Prostate gland (tissue), 2 donors: ENCODE data around the gene CEACAM6. TPM values are rescaled to one million over a fixed set of nuclear protein-coding genes. Genes with fewer than 3 reads are reported as not detected.

Source experiments
- DNase-seq: peaks from one replicate; pipeline ENCODE4 v3.0.0-alpha.2; 2019; ENCODE audit warnings: low spot score
- H3K27ac ChIP-seq, 2 donors: fragments of 200-600 bp; sonication (generic); 2 replicates each; pipeline ENCODE4 v1.5.1; 2017 to 2019
- H3K27me3 ChIP-seq: fragments of 200-600 bp; sonication (generic); replicated peaks from 2 replicates; pipeline ENCODE4 v1.5.1; 2019; ENCODE audit not compliant: insufficient read depth
- H3K36me3 ChIP-seq, 2 donors: fragments of 200-600 bp; sonication (generic); 1 replicate in 1 of 2; 2 replicates in 1 of 2; pipeline versions ENCODE4 v1.5.1 to v1.8.1; 2017 to 2019
- H3K4me1 ChIP-seq: fragments of 200-600 bp; sonication (generic); replicated peaks from 2 replicates; pipeline ENCODE4 v1.5.1; 2019
- H3K4me3 ChIP-seq, 2 donors: fragments of 200-600 bp; sonication (generic); 2 replicates each; pipeline ENCODE4 v1.5.1; 2017 to 2019
- H3K9me3 ChIP-seq: fragments of 200-600 bp; sonication (generic); 2 replicates; pipeline ENCODE4 v1.5.1; 2017
- CTCF ChIP-seq, 4 experiments: fragments of 200-600 bp in 2 of 4; fragments of 450-650 bp in 2 of 4; sonication (generic) in 2 of 4; IDR thresholded peaks; 1 replicate in 3 of 4; 2 replicates in 1 of 4; pipeline ENCODE4 v1.5.1; 2016 to 2019; ENCODE audit warnings: antibody characterized with exemption in 4 of 4, mild to moderate bottlenecking in 2 of 4, moderate library complexity in 2 of 4
- POLR2A ChIP-seq: fragments of 450-650 bp; IDR thresholded peaks from one replicate; pipeline ENCODE4 v1.6.1; 2016; ENCODE audit warnings: antibody characterized with exemption, mild to moderate bottlenecking
- POLR2AphosphoS5 ChIP-seq: sonication (generic); formaldehyde crosslinking; IDR thresholded peaks from one replicate; pipeline ENCODE4 v1.6.1; 2017; ENCODE audit warnings: antibody characterized with exemption
- WGBS: methylation state at CpG from one replicate; pipeline ENCODE4 v1.1.5; 2018; 5-methylcytosine and 5-hydroxymethylcytosine counted together
- intact Hi-C: fragments of 100-400 bp; cut with DNase I; formaldehyde crosslinking; loops from one replicate; pipeline ENCODE4 v1.14.2; 2022
- total RNA-seq, 2 donors: library from RNA; depleted of rRNA; stranded (reverse); fragments of >200 nt; gene quantifications; one replicate each; pipeline ENCODE4 v1.1.0, GENCODE V29; 2016

The CEACAM6 gene
- total RNA-seq, 2 donors from 2014 or later, result 2.5 to 6.3 TPM

- 26% methylated on average over 2 of the region's 2 CpGs for WGBS
- H3K4me3 ChIP-seq, result no peak overlapping the region
- no peaks in the 10 kb centered on the region for H3K36me3 ChIP-seq
- intact Hi-C loops, result no loop called here
- H3K4me1 ChIP-seq, result no peaks in the 10 kb centered on the region
- no peaks in the 10 kb centered on the region for H3K9me3 ChIP-seq
- TF ChIP-seq CTCF (IDR thresholded peaks at IDR 0.05), result no peak
- TF ChIP-seq POLR2AphosphoS5, result peak; percentile 15
- no peak for TF ChIP-seq POLR2A
- no peaks in the 10 kb centered on the region for H3K27me3 ChIP-seq
- no peak overlapping the region for H3K27ac ChIP-seq
- no peak for DNase-seq
These were observed 46.5 kb downstream of the CEACAM6 start for GRCh38 chr19:41801792-41802211.

GRCh38 chr19:41802770-41803169 lies 47.4 kb downstream of the CEACAM6 start:
- Histone ChIP-seq H3K9me3 (no peaks in the 10 kb centered on the region), H3K4me1 (no peaks in the 10 kb centered on the region), H3K36me3 (no peaks in the 10 kb centered on the region), H3K27ac (no peak overlapping the region), H3K4me3 (no peak overlapping the region), H3K27me3 (no peaks in the 10 kb centered on the region)
- intact Hi-C loops, result no loop called here
- WGBS, result 86% methylated on average over 2 of the region's 2 CpGs
- no peak for DNase-seq
- no peak for TF ChIP-seq POLR2AphosphoS5
- TF ChIP-seq CTCF (IDR thresholded peaks at IDR 0.05), result no peak
- no peak for TF ChIP-seq POLR2A

- H3K4me1 ChIP-seq, result no peaks in the 10 kb centered on the region
- 94% methylated on average over 3 of the region's 3 CpGs for WGBS
- TF ChIP-seq POLR2AphosphoS5, result no peak
- TF ChIP-seq CTCF (IDR thresholded peaks at IDR 0.05), result no peak
- TF ChIP-seq POLR2A, result no peak
- DNase-seq, result no peak
- H3K27ac ChIP-seq, result no peak overlapping the region
- intact Hi-C loops, result no loop called here
- no peak overlapping the region for H3K4me3 ChIP-seq
- H3K36me3 ChIP-seq, result no peaks in the 10 kb centered on the region
- no peaks in the 10 kb centered on the region for H3K27me3 ChIP-seq
- H3K9me3 ChIP-seq, result no peaks in the 10 kb centered on the region
These were observed 49.0 kb downstream of the CEACAM6 start for GRCh38 chr19:41804336-41804735.

GRCh38 chr19:41807176-41807575 lies 51.8 kb downstream of the CEACAM6 start:
- H3K4me1 ChIP-seq, result no peaks in the 10 kb centered on the region
- H3K27me3 ChIP-seq, result no peaks in the 10 kb centered on the region
- intact Hi-C loops, result no loop called here
- TF ChIP-seq POLR2AphosphoS5 (no peak), POLR2A (no peak), CTCF (IDR thresholded peaks at IDR 0.05) (no peak)
- WGBS, result 92% methylated on average over 3 of the region's 3 CpGs
- no peak for DNase-seq
- no peak overlapping the region for H3K4me3 ChIP-seq
- H3K36me3 ChIP-seq, result no peaks in the 10 kb centered on the region
- no peaks in the 10 kb centered on the region for H3K9me3 ChIP-seq
- H3K27ac ChIP-seq, result no peak overlapping the region

- intact Hi-C loops, result no loop called here
- WGBS, result 77% methylated on average over 16 of the region's 16 CpGs
- no peak for DNase-seq
- H3K27me3 ChIP-seq, result no peaks in the 10 kb centered on the region
- H3K4me1 ChIP-seq, result no peaks in the 10 kb centered on the region
- no peak overlapping the region for H3K27ac ChIP-seq
- TF ChIP-seq POLR2A (no peak), POLR2AphosphoS5 (no peak), CTCF (IDR thresholded peaks at IDR 0.05) (no peak)
- H3K36me3 ChIP-seq, result no peaks in the 10 kb centered on the region
- no peak overlapping the region for H3K4me3 ChIP-seq
- H3K9me3 ChIP-seq, result no peaks in the 10 kb centered on the region
These were observed 53.6 kb downstream of the CEACAM6 start for GRCh38 chr19:41808663-41809566.
